Measurements from ENCODE around the gene MSI2.

- no peak for TF ChIP-seq CTCF (conservative IDR thresholded peaks at IDR 0.05; ENCODE audit: low read length)
- TF ChIP-seq EZH2phosphoT487 (IDR thresholded peaks at IDR 0.05; ENCODE audit: borderline replicate concordance): no peak
Measured at GRCh38 chr17:57511475-57512123, 255.3 kb downstream of the MSI2 start.
